Measurements from ENCODE around the gene PCDHGA9. TPM values are rescaled to one million over a fixed set of nuclear protein-coding genes. Genes with fewer than 3 reads are reported as not detected.

Gene PCDHGA9
- total and polyA plus RNA-seq, 9 of the 15 experiments (the other 6 are each of a cell fraction or from before 2014, with no cell fraction given) = 0.03 to 0.18 (median 0.11) TPM; not detected in 2

- TF ChIP-seq HINFP (tag; conservative IDR thresholded peaks at IDR 0.05; ENCODE audit: low read depth) (no peak), ZNF24 (IDR thresholded peaks at IDR 0.05) (no peak), L3MBTL2 (IDR thresholded peaks at IDR 0.05) (peak; percentile 93), ATF2 (CRISPR knock-in tag; IDR thresholded peaks at IDR 0.05) (no peak), JUN (IDR thresholded peaks at IDR 0.05; ENCODE audit: borderline replicate concordance, low read depth, low read length) (no peak), JUN (CRISPR knock-in tag; IDR thresholded peaks at IDR 0.05; ENCODE audit: borderline replicate concordance) (no peak), ZBTB2 (IDR thresholded peaks at IDR 0.05) (no peak), SPI1 (IDR thresholded peaks at IDR 0.05; ENCODE audit: borderline replicate concordance, low read depth, low read length) (no peak), ZBTB17 (CRISPR knock-in tag; IDR thresholded peaks at IDR 0.05) (peak; percentile 19; the same call in 1 of the 2 replicates), ZNF407 (IDR thresholded peaks at IDR 0.05; ENCODE audit: low read depth) (no peak), ZFX (CRISPR knock-in tag; IDR thresholded peaks at IDR 0.05) (no peak)
These were observed 10.0 kb upstream of the PCDHGA9 start, which contains the start of gene PCDHGA8 (continued) for GRCh38 chr5:141392429-141393198.
